ENCODE results near the gene ADAMTS7.
"Not testable (repeated sequence)": the region's sequence is repeated elsewhere in the genome, so short reads cannot be mapped to it uniquely, and the experiment has no call there.

Gene ADAMTS7

DNA sequence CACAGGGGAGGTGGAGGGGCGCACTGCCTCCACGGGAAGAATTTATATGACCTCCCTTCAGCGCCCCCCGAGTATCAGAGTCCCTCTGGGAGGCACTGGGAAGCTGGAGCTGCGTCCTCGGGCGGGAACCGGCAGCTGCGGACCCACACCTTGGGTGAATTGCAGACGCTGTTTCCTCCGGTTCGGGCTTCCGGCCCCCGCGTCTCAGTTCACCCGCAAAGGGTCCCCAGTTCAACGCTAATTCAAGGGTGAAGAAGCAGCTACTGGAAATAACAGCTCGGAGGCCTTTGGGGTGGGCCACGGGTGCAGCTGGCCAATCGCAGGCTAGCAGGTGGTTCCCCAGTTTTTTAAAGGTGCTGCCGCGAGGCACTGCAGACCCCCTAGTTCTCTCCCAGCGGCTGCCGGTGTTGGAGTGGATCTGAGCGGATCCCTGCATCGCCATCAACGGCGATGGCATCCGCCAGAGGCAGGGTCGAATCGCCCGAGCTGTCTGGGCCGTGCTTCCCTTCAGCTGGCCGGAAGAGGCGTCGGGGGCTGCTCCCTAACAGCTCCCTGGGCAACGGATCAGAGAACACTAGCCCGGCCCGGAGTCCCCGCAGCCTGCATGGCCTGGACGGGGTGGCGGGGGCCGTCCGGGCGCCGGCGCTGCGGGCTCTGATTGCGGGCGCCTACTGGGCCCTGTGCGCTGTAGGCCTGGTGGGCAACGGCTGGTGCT, 19.4 kb upstream of the ADAMTS7 start:
- no peak for DNase-seq

GRCh38 chr15:78828920-78829319, 17.7 kb upstream of the ADAMTS7 start:
- DNase-seq: no peak

- DNase-seq: no peak
Measured at GRCh38 chr15:78822514-78822913, 11.2 kb upstream of the ADAMTS7 start.

DNA sequence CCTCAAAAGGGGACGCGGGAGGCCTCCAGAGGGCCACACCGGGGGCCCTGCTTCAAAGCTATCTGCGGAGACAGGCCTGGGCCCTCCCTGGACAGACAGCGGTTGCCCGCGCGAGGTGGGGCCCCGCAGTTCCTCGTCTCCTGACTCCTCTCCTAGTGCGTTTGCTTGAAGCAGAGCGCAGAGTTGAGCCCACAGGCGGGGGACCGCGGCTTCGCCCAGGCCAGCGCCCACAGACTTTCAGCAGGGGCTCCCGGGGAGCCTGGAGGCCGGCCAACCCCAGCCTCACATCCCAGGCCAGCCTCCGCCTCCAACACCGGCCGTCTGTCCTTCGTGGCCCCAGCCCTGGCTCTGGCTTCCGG, 540 bp upstream of the ADAMTS7 start:
- no peak for DNase-seq

DNA sequence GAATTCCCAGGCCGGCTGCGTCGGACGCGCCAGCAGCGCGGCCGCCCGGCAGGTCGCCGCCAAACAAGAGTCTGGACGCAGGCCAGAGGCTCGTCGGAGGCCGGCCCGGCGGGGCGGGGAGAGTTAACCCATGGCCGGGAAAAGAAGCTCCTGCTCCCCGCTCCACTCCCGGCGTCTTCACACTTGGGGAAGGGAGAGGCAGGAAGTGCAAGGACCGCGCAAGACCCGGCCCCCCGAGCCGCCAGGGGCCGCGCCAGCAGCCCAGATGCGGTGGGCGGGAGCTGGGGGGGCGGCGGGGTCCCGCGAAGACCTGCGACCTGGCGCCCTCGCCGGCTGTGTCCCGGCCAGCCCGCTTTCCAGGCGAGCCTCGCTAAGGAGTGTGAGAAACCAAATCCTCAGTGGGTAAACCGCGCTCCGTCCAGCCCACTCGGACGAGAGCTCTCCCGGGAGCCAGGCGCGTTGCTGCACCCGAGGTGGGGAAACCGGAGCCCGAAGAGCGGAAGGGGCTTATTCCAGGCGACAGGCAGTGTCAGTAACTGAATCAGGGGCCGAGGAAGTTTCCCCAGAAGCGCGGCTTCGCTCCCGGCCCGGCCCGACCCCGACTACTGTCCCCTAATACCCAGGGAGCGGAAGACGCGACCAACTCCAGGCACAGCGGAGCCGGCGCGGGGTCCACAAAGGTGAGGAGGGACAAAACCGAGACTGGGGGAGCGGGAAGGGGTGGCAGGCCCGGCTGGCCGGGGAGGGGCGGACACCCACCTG, 721 bp downstream of the ADAMTS7 start:
- DNase-seq: no peak

DNA sequence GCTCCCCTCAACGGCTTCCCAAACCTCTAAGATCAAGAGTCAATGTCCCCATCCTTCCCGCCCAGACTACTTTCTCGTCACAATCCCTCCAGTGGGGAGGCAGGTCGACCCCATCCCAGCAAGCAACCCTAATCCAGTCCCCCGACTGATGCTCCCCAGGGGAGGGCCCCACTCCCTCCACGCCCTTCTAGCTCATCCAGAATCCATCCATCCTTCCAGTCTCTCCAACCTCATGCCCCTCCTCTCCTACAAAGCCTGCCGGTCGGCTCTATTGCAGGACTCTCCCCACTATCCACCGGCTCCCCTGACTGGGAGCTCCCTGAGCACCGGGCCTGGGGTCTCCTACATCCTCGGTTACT, 1.3 kb downstream of the ADAMTS7 start:
- no peak for DNase-seq

DNA sequence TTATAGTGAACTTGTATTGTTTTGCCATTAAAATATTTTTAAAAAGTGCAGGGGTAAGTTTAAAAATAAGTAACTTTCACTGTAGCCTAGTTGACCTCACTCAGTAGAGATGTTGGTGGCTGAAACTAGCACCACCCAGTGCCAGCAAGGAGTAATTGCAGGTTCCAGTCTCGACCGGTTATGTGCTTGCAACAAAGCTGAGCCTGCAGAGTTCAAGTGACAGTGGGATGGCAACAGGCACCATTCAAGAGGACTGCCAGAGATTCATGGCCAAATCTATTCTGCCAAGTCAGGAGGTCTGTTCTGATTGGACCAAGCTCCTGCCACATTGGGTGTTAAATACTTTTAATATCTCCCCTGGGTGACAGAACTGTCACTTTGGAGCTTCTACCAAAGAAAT, 2.7 kb downstream of the ADAMTS7 start:
- no peak for DNase-seq

- no peak for DNase-seq
Measured at GRCh38 chr15:78807359-78807758, 3.9 kb downstream of the ADAMTS7 start.

DNA sequence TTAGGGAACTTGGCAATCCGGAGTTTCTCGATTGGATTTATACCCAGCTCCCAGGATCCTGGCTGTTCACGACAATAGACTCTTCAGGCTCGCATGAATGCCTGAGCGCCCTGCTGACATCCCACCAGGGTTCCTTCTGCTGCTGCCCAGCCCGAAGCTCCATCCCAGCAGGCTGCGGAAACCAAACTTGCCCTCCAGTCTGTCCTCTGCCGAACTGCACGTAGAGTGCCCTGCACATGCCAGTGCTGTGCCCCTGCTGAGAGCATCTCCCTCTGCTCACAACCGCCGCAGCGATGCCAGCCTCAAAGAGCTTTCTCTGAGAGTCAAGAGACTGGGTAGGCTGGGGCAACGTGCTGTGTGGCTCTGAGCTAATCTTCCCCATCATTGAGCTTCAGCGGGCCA, 6.9 kb downstream of the ADAMTS7 start:
- DNase-seq: no peak

- DNase-seq: no peak
Measured at GRCh38 chr15:78800806-78801205, 10.5 kb downstream of the ADAMTS7 start.

GRCh38 chr15:78800189-78800588, 11.1 kb downstream of the ADAMTS7 start:
- DNase-seq: no peak

DNA sequence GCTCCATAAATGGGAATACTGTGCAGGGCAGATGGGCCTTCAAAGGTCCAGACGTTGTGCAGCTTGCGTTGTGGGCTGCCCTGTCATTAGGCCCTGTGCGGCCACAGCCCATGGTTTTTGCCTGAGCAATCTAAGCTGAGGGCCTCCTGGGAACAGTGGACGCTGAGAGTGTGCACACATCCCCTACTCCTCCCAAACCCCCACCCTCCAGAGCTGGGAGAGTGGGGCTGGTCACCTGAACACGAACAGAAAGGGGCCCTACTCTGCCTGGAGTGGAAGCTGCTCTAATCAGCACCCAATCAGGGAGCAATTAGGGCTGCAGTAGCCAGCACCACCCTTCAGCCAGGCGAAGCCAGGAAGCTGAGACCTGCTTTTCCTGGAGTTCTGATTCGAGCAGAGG, 12.2 kb downstream of the ADAMTS7 start:
- not testable (repeated sequence) for DNase-seq

DNA sequence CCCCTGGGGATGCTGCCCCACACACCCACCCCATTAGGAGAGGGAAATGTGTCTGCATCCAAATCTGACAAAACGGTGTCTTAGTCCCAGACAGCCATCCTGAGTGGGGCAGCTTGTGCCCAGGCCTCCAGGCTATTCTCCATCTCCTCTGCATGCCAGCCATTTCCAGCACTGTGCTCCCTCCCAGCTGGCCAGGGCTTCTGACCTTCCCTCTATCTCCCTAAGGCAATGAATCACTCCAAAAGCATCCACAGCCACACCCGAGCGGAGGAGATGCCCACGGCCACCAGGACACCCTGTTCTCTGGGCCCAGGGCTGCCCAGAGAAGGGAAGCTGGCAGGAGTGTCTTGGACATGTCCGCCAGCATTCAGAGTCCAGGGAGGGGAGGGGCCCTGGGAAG, 12.9 kb downstream of the ADAMTS7 start:
- not testable (repeated sequence) for DNase-seq

DNA sequence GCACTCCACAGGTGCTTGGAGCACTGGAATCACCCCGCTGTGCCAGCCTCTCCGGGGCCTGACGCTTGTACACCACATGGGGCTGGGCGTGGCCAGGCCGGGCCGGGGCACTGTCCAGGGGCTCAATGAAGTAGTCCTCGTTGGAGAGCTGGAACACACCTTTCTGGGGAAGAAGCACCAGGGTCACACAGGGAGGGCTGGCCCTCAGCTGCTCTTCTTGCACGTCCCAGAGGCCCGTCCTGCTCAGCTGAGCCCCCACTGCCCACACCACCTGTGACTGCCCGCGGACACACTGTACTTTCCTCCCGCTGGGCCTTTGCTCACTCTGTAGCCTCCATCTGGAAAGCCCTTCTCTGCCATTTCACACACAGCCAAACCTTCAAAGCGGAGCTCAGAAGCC, 13.3 kb downstream of the ADAMTS7 start:
- no peak for DNase-seq

GRCh38 chr15:78796510-78796909, 14.8 kb downstream of the ADAMTS7 start:
- DNase-seq: no peak

GRCh38 chr15:78795043-78795442, 16.2 kb downstream of the ADAMTS7 start:
- DNase-seq: no peak

DNA sequence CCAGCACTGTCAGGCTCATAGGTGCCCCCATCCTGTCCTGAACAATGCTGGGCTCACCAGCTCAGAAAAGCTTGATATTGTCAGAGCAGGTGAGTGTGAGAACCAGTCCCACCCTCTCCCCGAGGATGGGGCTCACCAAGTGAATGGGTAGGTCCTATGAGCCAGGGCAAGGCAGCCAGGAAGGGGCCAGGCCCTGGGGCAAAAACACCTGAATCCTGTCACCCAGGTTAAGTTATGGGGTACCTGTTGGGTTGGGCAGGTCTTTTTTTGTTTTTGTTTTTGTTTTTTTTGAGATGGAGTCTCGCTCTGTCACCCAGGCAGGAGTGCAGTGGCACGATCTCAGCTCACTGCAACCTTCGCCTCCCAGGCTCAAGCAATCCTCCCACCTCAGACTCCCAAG, 16.8 kb downstream of the ADAMTS7 start:
- DNase-seq: not testable (repeated sequence)

DNA sequence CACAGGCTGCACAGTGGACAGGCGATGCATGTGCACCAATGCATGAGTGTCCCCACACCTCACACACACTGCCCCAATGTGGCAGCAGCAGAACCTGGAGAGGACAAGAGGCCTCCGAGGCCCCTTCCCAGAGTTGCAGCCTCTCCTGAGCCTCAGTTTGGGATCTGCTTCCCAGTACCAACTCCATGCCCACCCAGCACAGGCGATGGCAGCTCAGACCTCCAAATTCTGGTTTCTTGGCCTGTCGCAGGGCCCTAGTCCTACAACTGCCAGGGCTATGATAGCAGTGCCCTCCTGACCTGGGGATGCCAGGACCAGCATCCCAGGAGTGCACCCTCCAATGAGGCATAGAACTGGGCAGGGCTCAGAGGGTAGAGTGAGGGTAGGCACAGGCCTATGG, 19.9 kb downstream of the ADAMTS7 start:
- no peak for DNase-seq

DNA sequence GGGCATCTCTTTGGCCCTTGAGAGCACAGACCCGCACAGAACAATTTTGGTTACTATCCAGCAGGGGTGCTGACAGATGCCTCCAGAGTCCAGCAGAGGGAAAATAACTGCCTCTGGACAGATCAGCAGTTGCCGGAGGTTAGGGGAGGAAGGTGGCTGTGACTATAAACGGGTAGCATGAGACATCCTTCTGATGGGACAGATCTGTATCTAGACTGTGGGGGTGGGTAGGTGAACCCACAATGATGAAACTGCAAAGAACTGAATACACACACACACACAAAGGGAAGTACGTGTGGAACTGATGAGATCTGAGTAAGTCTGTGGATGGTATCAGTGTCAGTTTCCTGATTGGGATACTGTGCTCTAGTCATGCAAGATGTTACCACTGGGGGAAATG, 21.2 kb downstream of the ADAMTS7 start:
- DNase-seq: no peak

GRCh38 chr15:78789615-78790014, 21.6 kb downstream of the ADAMTS7 start:
- DNase-seq: no peak

GRCh38 chr15:78788016-78788660, 23.1 kb downstream of the ADAMTS7 start:
- no peak for DNase-seq

DNA sequence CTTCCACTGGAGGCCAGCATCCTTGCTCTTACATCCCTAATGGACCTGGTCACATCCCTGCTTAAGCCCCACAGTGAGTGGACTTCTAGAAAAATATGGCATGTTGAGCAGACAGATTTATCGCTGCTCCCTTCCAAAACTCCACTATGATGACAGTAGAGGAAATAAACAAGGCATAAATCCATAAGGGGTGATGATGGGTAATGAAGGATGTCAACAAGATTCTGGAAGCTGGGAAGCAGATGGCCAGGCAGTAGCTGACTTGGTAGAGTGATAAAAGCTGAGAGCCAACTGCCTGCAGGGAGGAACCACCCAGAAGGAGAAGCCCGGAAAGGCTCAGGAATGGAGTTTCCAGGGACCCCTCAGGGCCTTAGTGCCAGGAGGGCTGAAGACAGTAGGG, 28.9 kb downstream of the ADAMTS7 start:
- not testable (repeated sequence) for DNase-seq

- not testable (repeated sequence) for DNase-seq
Measured at GRCh38 chr15:78781381-78781780, 29.9 kb downstream of the ADAMTS7 start.

GRCh38 chr15:78779975-78780374, 31.3 kb downstream of the ADAMTS7 start:
- not testable (repeated sequence) for DNase-seq

All from NCI-H2171 (cell line).